ENCODE measurements around the gene CELF2. TPM values are rescaled to one million over a fixed set of nuclear protein-coding genes. Genes with fewer than 3 reads are reported as not detected.

Gene CELF2
- total RNA-seq, 6 donors from 2014 or later = 82.7 to 193 (median 120) TPM

DNA sequence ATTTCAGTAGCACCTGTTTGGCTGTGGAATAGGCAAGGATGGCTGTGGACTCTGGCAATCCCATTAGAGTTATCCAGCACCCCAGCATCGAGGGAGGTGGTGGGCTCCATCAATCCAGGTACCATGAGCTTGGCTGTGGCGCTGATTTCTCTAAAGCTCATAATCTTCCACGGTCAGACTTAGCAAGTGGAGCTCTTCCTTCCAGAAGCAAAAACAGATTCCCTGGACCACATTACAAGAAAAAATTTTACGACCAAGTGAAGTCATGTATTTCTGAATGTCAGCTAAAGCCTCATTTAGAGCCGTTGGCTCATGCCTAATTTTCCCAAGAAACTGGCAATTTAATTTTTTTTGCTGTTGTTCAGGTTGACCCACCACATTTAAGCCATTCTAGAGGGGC lies 135.1 kb downstream of the CELF2 start:
- TF ChIP-seq POLR2AphosphoS5 (IDR thresholded peaks at IDR 0.05) = no peak
- TF ChIP-seq, protein P1, sequence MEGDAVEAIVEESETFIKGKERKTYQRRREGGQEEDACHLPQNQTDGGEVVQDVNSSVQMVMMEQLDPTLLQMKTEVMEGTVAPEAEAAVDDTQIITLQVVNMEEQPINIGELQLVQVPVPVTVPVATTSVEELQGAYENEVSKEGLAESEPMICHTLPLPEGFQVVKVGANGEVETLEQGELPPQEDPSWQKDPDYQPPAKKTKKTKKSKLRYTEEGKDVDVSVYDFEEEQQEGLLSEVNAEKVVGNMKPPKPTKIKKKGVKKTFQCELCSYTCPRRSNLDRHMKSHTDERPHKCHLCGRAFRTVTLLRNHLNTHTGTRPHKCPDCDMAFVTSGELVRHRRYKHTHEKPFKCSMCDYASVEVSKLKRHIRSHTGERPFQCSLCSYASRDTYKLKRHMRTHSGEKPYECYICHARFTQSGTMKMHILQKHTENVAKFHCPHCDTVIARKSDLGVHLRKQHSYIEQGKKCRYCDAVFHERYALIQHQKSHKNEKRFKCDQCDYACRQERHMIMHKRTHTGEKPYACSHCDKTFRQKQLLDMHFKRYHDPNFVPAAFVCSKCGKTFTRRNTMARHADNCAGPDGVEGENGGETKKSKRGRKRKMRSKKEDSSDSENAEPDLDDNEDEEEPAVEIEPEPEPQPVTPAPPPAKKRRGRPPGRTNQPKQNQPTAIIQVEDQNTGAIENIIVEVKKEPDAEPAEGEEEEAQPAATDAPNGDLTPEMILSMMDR (IDR thresholded peaks at IDR 0.05) = no peak
- no peak for TF ChIP-seq EP300 (IDR thresholded peaks at IDR 0.05)
- TF ChIP-seq POLR2A (IDR thresholded peaks at IDR 0.05) = no peak
- no peaks in the 10 kb centered on the region for H3K27me3 ChIP-seq
- WGBS, 2 donors = 90 to 93% methylated on average over 5 of the region's 5 CpGs
- peaks cover 17 to 36% (median 26%) of the 10 kb centered on the region in 4 donors for H3K4me1 ChIP-seq
- DNase-seq = no peak
- H3K36me3 ChIP-seq = no peaks in the 10 kb centered on the region
- H3K27ac ChIP-seq = no peak overlapping the region
- no peaks in the 10 kb centered on the region for H3K9me3 ChIP-seq
- H3K4me3 ChIP-seq = no peak overlapping the region
- ATAC-seq (ENCODE audit: low FRiP score in 2 of 2) = no peak

DNA sequence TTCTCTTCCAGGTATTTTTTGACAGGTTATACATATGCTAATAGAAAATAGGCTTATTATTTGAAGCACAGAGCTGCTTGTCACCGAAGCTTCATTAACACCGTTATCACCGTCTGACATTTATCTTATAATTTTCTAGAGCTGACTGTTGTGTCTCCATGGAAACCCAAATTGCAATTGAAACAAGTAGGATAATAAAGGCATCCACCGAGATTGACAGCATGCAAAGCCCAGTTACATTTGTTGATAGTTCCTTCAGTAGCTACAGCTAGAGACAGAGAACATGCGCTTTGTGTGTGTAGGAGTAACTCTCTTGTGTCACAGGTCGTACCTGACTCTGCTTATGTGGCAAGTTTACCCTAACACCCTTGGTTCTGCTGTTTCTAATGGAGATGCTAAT lies 135.6 kb downstream of the CELF2 start:
- no peak for DNase-seq
- ATAC-seq (ENCODE audit: low FRiP score in 2 of 2) = no peak
- Histone ChIP-seq H3K27ac (no peak overlapping the region), H3K4me1 (peaks cover 13 to 31% (median 23%) of the 10 kb centered on the region in 4 donors), H3K9me3 (no peaks in the 10 kb centered on the region), H3K36me3 (no peaks in the 10 kb centered on the region), H3K4me3 (no peak overlapping the region), H3K27me3 (no peaks in the 10 kb centered on the region)
- TF ChIP-seq, protein P1 (IDR thresholded peaks at IDR 0.05) = no peak
- TF ChIP-seq EP300 (IDR thresholded peaks at IDR 0.05) = no peak
- no peak for TF ChIP-seq POLR2AphosphoS5 (IDR thresholded peaks at IDR 0.05)
- TF ChIP-seq POLR2A (IDR thresholded peaks at IDR 0.05) = no peak
- WGBS, 2 donors = 91 to 92% methylated on average over 6 of the region's 6 CpGs

DNA sequence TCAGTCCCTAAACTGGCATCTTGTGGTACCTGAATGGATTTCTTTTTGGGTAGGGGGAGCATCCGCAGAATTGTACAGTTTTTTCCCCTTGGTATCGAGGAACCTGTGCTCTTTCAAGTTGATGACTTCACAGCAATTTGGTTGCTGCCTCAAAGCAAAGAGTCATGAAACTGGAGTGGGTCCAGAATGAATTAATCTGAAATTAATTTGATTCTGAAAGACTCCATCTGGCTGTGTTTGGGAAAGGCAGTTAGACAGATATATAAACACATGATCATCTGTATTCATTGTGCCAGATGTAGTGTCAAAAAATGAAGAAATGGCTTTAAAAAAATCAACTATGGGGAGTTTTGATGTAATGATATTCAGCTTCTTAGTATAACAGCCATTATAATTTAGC lies 136.1 kb downstream of the CELF2 start:
- Histone ChIP-seq H3K27me3 (no peaks in the 10 kb centered on the region), H3K4me3 (no peak overlapping the region), H3K27ac (no peak overlapping the region), H3K9me3 (no peaks in the 10 kb centered on the region), H3K36me3 (no peaks in the 10 kb centered on the region), H3K4me1 (peaks cover 11 to 27% (median 22%) of the 10 kb centered on the region in 4 donors)
- DNase-seq = no peak
- TF ChIP-seq, protein P1 (IDR thresholded peaks at IDR 0.05) = no peak
- no peak for TF ChIP-seq EP300 (IDR thresholded peaks at IDR 0.05)
- no peak for TF ChIP-seq POLR2AphosphoS5 (IDR thresholded peaks at IDR 0.05)
- TF ChIP-seq POLR2A (IDR thresholded peaks at IDR 0.05) = no peak
- no peak for ATAC-seq (ENCODE audit: low FRiP score in 2 of 2)
- 85 to 91% methylated on average over 2 of the region's 2 CpGs for WGBS, 2 donors

DNA sequence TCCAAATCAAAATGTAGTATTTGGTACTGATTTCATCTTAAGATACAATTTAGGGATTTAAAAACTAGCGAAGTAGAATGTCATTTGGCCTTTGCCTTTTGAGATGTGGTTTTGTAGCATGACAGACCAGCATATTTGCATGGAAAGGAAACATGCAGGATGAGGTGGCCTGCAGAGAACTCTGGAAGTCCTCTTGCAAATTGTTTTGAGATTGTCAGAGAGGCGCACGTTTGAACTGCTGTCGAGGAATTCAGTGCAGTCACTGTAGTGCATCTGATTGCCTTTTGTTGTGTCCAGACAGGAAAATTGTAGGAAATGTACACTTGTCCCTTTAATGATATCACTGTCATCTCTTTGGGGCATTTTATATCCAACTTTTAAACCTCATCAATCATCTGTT lies 136.7 kb downstream of the CELF2 start:
- no peak for DNase-seq
- Histone ChIP-seq H3K27ac (no peak overlapping the region), H3K9me3 (no peaks in the 10 kb centered on the region), H3K27me3 (no peaks in the 10 kb centered on the region), H3K36me3 (no peaks in the 10 kb centered on the region), H3K4me3 (no peak overlapping the region), H3K4me1 (peaks cover 11 to 22% (median 21%) of the 10 kb centered on the region in 4 donors)
- ATAC-seq (ENCODE audit: low FRiP score in 2 of 2) = no peak
- WGBS, 2 donors = 62 to 72% methylated on average over 4 of the region's 4 CpGs
- no peak for TF ChIP-seq EP300 (IDR thresholded peaks at IDR 0.05)
- no peak for TF ChIP-seq POLR2A (IDR thresholded peaks at IDR 0.05)
- TF ChIP-seq POLR2AphosphoS5 (IDR thresholded peaks at IDR 0.05) = no peak
- TF ChIP-seq, protein P1 (IDR thresholded peaks at IDR 0.05) = no peak

DNA sequence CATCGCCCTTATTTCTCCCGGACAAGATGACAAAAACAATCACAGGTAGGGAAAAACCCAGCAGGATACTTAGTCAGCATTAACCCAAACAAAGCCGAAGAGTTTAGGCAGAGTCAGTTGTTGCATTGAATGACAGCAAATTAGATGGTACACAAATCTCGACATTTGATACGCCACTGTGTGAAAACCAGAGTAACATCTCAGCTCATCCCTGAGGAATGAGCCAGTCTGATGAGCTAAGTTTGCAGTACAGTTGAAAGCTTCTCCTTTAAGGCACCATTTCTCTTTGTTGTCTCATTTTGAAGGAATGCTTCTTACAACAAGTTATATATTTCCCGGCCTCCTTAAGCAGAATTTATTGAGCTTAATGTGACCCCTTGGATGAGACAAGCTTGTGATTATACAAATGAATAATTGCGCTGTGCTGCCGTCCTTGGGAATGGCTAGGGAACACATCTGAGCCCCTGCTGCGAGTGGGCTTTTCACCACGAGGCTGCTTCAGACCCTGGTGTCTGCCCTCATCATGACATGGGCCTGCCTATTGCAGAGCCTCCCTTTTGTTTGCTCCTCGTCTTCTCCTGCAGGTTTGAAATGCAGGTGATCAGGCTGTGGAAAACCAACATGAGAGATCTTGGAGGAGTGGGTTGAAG lies 137.3 kb downstream of the CELF2 start:
- ATAC-seq (ENCODE audit: low FRiP score in 2 of 2) (peak in 1 of 2 donors; percentile 34), DNase-seq (no peak)
- H3K27me3 ChIP-seq = no peaks in the 10 kb centered on the region
- H3K4me1 ChIP-seq = peaks cover 11 to 25% (median 19%) of the 10 kb centered on the region in 4 donors
- 65 to 82% methylated on average over 11 of the region's 11 CpGs for WGBS, 2 donors
- no peak overlapping the region for H3K4me3 ChIP-seq
- no peaks in the 10 kb centered on the region for H3K36me3 ChIP-seq
- no peaks in the 10 kb centered on the region for H3K9me3 ChIP-seq
- TF ChIP-seq, protein P1 (IDR thresholded peaks at IDR 0.05) = no peak
- no peak for TF ChIP-seq EP300 (IDR thresholded peaks at IDR 0.05)
- no peak for TF ChIP-seq POLR2A (IDR thresholded peaks at IDR 0.05)
- no peak for TF ChIP-seq POLR2AphosphoS5 (IDR thresholded peaks at IDR 0.05)
- H3K27ac ChIP-seq = no peak overlapping the region
